Stomach (tissue), 9 donors: Measurements from ENCODE around the gene FADS2. TPM values are rescaled to one million over a fixed set of nuclear protein-coding genes. Genes with fewer than 3 reads are reported as not detected.

Experiments used
- DNase-seq, 2 donors: peaks; one replicate each; pipeline versions ENCODE4 v3.0.0 to v3.0.0-alpha.2; 2013 to 2019
- H3K27ac ChIP-seq, 5 donors: fragments of 200-600 bp in 4 of 5; sonication (generic) in 4 of 5; one replicate each; pipeline ENCODE4 v1.5.1; 2013 to 2019; ENCODE audit warnings: mild to moderate bottlenecking in 1 of 5, moderate library complexity in 1 of 5
- H3K27me3 ChIP-seq, 3 donors: fragments of 200-600 bp; sonication (generic); one replicate each; pipeline ENCODE4 v1.5.1; 2017 to 2019; ENCODE audit warnings: mixed run types in 1 of 3
- H3K36me3 ChIP-seq, 4 donors: fragments of 200-600 bp; sonication (generic); 1 replicate in 3 of 4; 2 replicates in 1 of 4; pipeline ENCODE4 v1.5.1; 2016 to 2019
- H3K4me1 ChIP-seq, 4 donors: fragments of 200-600 bp; sonication (generic); one replicate each; pipeline ENCODE4 v1.5.1; 2016 to 2019
- H3K4me3 ChIP-seq, 4 donors: fragments of 200-600 bp; sonication (generic) in 3 of 4; one replicate each; pipeline ENCODE4 v1.5.1; 2016 to 2019; ENCODE audit warnings: mild to moderate bottlenecking in 1 of 4
- H3K9me3 ChIP-seq, 4 donors: fragments of 200-600 bp; sonication (generic); one replicate each; pipeline ENCODE4 v1.5.1; 2016 to 2019
- EP300 ChIP-seq: sonication (generic); formaldehyde crosslinking; IDR thresholded peaks from one replicate; pipeline ENCODE4 v1.6.1; 2017; ENCODE audit warnings: antibody characterized with exemption
- POLR2A ChIP-seq, 4 donors: fragments of 450-650 bp; IDR thresholded peaks; one replicate each; pipeline ENCODE4 v1.6.1; 2016; ENCODE audit warnings: antibody characterized with exemption in 4 of 4, control low read depth in 2 of 4, mild to moderate bottlenecking in 1 of 4, moderate library complexity in 1 of 4
- POLR2AphosphoS5 ChIP-seq, 3 donors: sonication (generic); formaldehyde crosslinking; IDR thresholded peaks; one replicate each; pipeline ENCODE4 v1.6.1; 2016; ENCODE audit warnings: antibody characterized with exemption in 3 of 3
- WGBS, 5 donors: extraction: QIAGEN DNeasy Blood & Tissue Kit in 3 of 5; methylation state at CpG; one replicate each; pipeline versions ENCODE4 v1.1.5 to v1.1.7; 2013 to 2018; 5-methylcytosine and 5-hydroxymethylcytosine counted together
- intact Hi-C: fragments of 100-400 bp; cut with DNase I; formaldehyde crosslinking; loops from one replicate; pipeline ENCODE4 v1.15.1; 2023; ENCODE audit warnings: low total_unique reads
- polyA plus RNA-seq, 3 donors: library from polyadenylated mRNA; stranded (reverse); fragments of 200-250 nt; gene quantifications; one replicate each; pipeline ENCODE4 v1.2.3, GENCODE V29; 2013
- total RNA-seq, 5 donors: library from RNA; depleted of rRNA; stranded (reverse); fragments of >200 nt; gene quantifications; one replicate each; pipeline versions ENCODE4 v1.1.0 to v1.2.3, GENCODE V29; 2014 to 2016
- TF ChIP-seq, protein P1 (sequence below), 7 experiments: fragments of 450-650 bp in 4 of 7; fragments of 200-600 bp in 3 of 7; sonication (generic) in 3 of 7; IDR thresholded peaks; one replicate each; pipeline ENCODE4 v1.5.1; 2016 to 2019; ENCODE audit warnings: antibody characterized with exemption in 7 of 7, control low read depth in 2 of 7, mild to moderate bottlenecking in 1 of 7
- donor health status: healthy with polysubstance abuse.
- donor health status: Bipolar disorder and iron deficiency.
- donor health status: healthy.

FADS2 gene
- total and polyA plus RNA-seq, 8 donors: 3.5 to 17.1 (median 13.0) TPM; not detected in 1

- Histone ChIP-seq H3K9me3 (no peaks in the 10 kb centered on the region), H3K27me3 (no peaks in the 10 kb centered on the region), H3K4me3 (no peak overlapping the region), H3K4me1 (peaks cover 0 to 14% (median 3%) of the 10 kb centered on the region in 4 donors), H3K36me3 (peaks cover 0 to 70% (median 10%) of the 10 kb centered on the region in 4 donors), H3K27ac (no peak overlapping the region)
- DNase-seq: no peak
- TF ChIP-seq, protein P1, sequence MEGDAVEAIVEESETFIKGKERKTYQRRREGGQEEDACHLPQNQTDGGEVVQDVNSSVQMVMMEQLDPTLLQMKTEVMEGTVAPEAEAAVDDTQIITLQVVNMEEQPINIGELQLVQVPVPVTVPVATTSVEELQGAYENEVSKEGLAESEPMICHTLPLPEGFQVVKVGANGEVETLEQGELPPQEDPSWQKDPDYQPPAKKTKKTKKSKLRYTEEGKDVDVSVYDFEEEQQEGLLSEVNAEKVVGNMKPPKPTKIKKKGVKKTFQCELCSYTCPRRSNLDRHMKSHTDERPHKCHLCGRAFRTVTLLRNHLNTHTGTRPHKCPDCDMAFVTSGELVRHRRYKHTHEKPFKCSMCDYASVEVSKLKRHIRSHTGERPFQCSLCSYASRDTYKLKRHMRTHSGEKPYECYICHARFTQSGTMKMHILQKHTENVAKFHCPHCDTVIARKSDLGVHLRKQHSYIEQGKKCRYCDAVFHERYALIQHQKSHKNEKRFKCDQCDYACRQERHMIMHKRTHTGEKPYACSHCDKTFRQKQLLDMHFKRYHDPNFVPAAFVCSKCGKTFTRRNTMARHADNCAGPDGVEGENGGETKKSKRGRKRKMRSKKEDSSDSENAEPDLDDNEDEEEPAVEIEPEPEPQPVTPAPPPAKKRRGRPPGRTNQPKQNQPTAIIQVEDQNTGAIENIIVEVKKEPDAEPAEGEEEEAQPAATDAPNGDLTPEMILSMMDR (IDR thresholded peaks at IDR 0.05): no peak
- TF ChIP-seq POLR2A (IDR thresholded peaks at IDR 0.05) (no peak), EP300 (no peak), POLR2AphosphoS5 (IDR thresholded peaks at IDR 0.05) (no peak)
- intact Hi-C loops: no loop called here
- 86 to 98% (median 96%) methylated on average over 2 of the region's 2 CpGs for WGBS, 5 donors
Observed at GRCh38 chr11:61839742-61840141, 11.6 kb downstream of the FADS2 start.

DNA sequence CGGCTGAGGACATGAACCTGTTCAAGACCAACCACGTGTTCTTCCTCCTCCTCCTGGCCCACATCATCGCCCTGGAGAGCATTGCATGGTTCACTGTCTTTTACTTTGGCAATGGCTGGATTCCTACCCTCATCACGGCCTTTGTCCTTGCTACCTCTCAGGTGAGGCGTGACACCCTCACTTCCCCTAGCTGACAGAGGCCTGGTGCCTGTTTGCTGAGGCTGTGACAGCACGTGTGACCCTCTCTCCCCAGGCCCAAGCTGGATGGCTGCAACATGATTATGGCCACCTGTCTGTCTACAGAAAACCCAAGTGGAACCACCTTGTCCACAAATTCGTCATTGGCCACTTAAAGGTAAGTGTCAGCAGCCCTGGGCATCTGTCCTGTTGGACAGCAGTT is 12.3 kb downstream of the FADS2 start:
- peaks cover 0 to 74% (median 10%) of the 10 kb centered on the region in 4 donors for H3K36me3 ChIP-seq
- H3K27ac ChIP-seq: no peak overlapping the region
- WGBS, 5 donors: 92 to 98% (median 95%) methylated on average over 7 of the region's 7 CpGs
- no peak for TF ChIP-seq POLR2A (IDR thresholded peaks at IDR 0.05)
- TF ChIP-seq, protein P1 (IDR thresholded peaks at IDR 0.05): no peak
- no peak for TF ChIP-seq POLR2AphosphoS5 (IDR thresholded peaks at IDR 0.05)
- TF ChIP-seq EP300: no peak
- intact Hi-C loops: no loop called here
- peaks cover 0 to 8% (median 0%) of the 10 kb centered on the region in 4 donors for H3K4me1 ChIP-seq
- no peak overlapping the region for H3K4me3 ChIP-seq
- no peak for DNase-seq
- no peaks in the 10 kb centered on the region for H3K27me3 ChIP-seq
- no peaks in the 10 kb centered on the region for H3K9me3 ChIP-seq

- H3K27ac ChIP-seq: no peak overlapping the region
- no peaks in the 10 kb centered on the region for H3K9me3 ChIP-seq
- DNase-seq: no peak
- intact Hi-C loops: no loop called here
- H3K36me3 ChIP-seq: peaks cover 0 to 77% (median 10%) of the 10 kb centered on the region in 4 donors
- no peak overlapping the region for H3K4me3 ChIP-seq
- TF ChIP-seq, protein P1 (IDR thresholded peaks at IDR 0.05): no peak
- TF ChIP-seq EP300 (no peak), POLR2AphosphoS5 (IDR thresholded peaks at IDR 0.05) (no peak), POLR2A (IDR thresholded peaks at IDR 0.05) (no peak)
- no peaks in the 10 kb centered on the region for H3K27me3 ChIP-seq
- 77 to 89% (median 85%) methylated on average over 12 of the region's 12 CpGs for WGBS, 5 donors
- no peaks in the 10 kb centered on the region for H3K4me1 ChIP-seq
Observed at GRCh38 chr11:61841636-61842527, 13.8 kb downstream of the FADS2 start.

DNA sequence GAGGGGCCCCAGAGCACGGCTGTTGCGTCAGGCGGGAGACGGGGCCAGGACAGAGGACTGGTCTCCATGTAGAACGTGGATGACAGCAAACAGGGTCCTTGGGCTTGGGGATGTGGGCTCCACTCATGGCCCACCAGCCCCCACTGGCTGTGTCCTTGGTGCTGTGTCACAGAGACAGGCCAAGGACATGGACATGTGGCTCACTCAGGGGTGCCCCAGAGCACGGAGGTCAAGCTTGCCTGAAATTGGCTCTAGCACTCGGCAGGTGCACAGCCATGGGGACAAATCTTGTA is 14.4 kb downstream of the FADS2 start:
- 90 to 96% (median 93%) methylated on average over 4 to 7 of the region's 7 CpGs for WGBS, 5 donors
- intact Hi-C loops: no loop called here
- no peaks in the 10 kb centered on the region for H3K4me1 ChIP-seq
- H3K9me3 ChIP-seq: no peaks in the 10 kb centered on the region
- no peak for TF ChIP-seq EP300
- TF ChIP-seq POLR2A (IDR thresholded peaks at IDR 0.05): no peak
- TF ChIP-seq, protein P1 (IDR thresholded peaks at IDR 0.05): no peak
- TF ChIP-seq POLR2AphosphoS5 (IDR thresholded peaks at IDR 0.05): no peak
- peaks cover 0 to 82% (median 10%) of the 10 kb centered on the region in 4 donors for H3K36me3 ChIP-seq
- DNase-seq: no peak
- H3K27ac ChIP-seq: no peak overlapping the region
- H3K4me3 ChIP-seq: no peak overlapping the region
- H3K27me3 ChIP-seq: no peaks in the 10 kb centered on the region
